Neural cell (in vitro differentiated cells): Measurements from ENCODE around the gene ZNF862. TPM values are rescaled to one million over a fixed set of nuclear protein-coding genes. Genes with fewer than 3 reads are reported as not detected.

Source experiments
- H2AFZ ChIP-seq: fragments of 200-600, 300-800 bp; sonication (generic), shearing (Covaris generic); 2 replicates; pipeline ENCODE4 v1.6.0; 2014; ENCODE audit warnings: low read depth, mild to moderate bottlenecking, antibody characterized with exemption, low read length, moderate library complexity
- H3F3A ChIP-seq: fragments of 200-600 bp; shearing (Covaris generic); 2 replicates; pipeline ENCODE4 v1.6.1; 2016; ENCODE audit warnings: mild to moderate bottlenecking, moderate library complexity, mixed read lengths, antibody characterized with exemption, low read length; ENCODE audit not compliant: insufficient read depth, poor library complexity, severe bottlenecking
- H3K27ac ChIP-seq: fragments of 200-600, 300-800 bp; sonication (generic), shearing (Covaris generic); 2 replicates; pipeline ENCODE4 v1.5.1; 2014; ENCODE audit warnings: mild to moderate bottlenecking, low read length, moderate library complexity
- H3K27me3 ChIP-seq: fragments of 300-800, 200-600 bp; sonication (generic), shearing (Covaris generic); 2 replicates; pipeline ENCODE4 v1.6.0; 2014; ENCODE audit warnings: mild to moderate bottlenecking, low read depth, low read length, moderate library complexity; ENCODE audit not compliant: insufficient read depth
- H3K36me3 ChIP-seq: fragments of 300-800, 200-600 bp; sonication (generic), shearing (Covaris generic); 2 replicates; pipeline ENCODE4 v1.5.1; 2014; ENCODE audit warnings: mild to moderate bottlenecking, antibody characterized with exemption, low read length, moderate library complexity; ENCODE audit not compliant: insufficient read depth
- H3K4me2 ChIP-seq: fragments of 300-800, 200-600 bp; sonication (generic), shearing (Covaris generic); 2 replicates; pipeline ENCODE4 v1.6.0; 2014; ENCODE audit warnings: mild to moderate bottlenecking, low read length
- H3K4me3 ChIP-seq: fragments of 300-800, 200-600 bp; sonication (generic), shearing (Covaris generic); 2 replicates; pipeline ENCODE4 v1.5.1; 2014; ENCODE audit warnings: mild to moderate bottlenecking, low read length, moderate library complexity
- H3K79me2 ChIP-seq: fragments of 200-600 bp; shearing (Covaris generic); replicated peaks from 2 replicates; pipeline ENCODE4 v1.6.0; 2014; ENCODE audit warnings: mild to moderate bottlenecking, low read length, moderate library complexity; ENCODE audit not compliant: insufficient read depth
- H3K9ac ChIP-seq: fragments of 300-800, 200-600 bp; sonication (generic), shearing (Covaris generic); 2 replicates; pipeline ENCODE4 v1.6.1; 2016; ENCODE audit warnings: mild to moderate bottlenecking, low read length, mixed read lengths
- H3K9me2 ChIP-seq: fragments of 200-600 bp; shearing (Covaris generic); 2 replicates; pipeline ENCODE4 v1.6.1; 2016; ENCODE audit warnings: mild to moderate bottlenecking, low read length, mixed read lengths; ENCODE audit not compliant: insufficient read depth
- H3K9me3 ChIP-seq: fragments of 200-600, 300-800 bp; sonication (generic), shearing (Covaris generic); 2 replicates; pipeline ENCODE4 v1.6.1; 2016; ENCODE audit warnings: mild to moderate bottlenecking, mixed run types, low read length, moderate library complexity, mixed read lengths
- H4K20me1 ChIP-seq: fragments of 200-600 bp; shearing (Covaris generic); 2 replicates; pipeline ENCODE4 v1.6.1; 2016; ENCODE audit warnings: mild to moderate bottlenecking, mixed run types; ENCODE audit not compliant: insufficient read depth
- EP300 ChIP-seq: fragments of 450-650 bp; conservative IDR thresholded peaks from 2 replicates; pipeline ENCODE4 v1.6.1; 2014; ENCODE audit warnings: antibody characterized with exemption, mild to moderate bottlenecking, moderate library complexity; ENCODE audit not compliant: poor library complexity, severe bottlenecking
- EZH2 ChIP-seq: fragments of 200-600, 300-800 bp; shearing (Covaris generic), sonication (generic); IDR thresholded peaks from 2 replicates; pipeline ENCODE4 v1.6.1; 2014; ENCODE audit warnings: antibody characterized with exemption, low read length, borderline replicate concordance, mild to moderate bottlenecking; ENCODE audit not compliant: insufficient read depth, poor library complexity, severe bottlenecking
- MXI1 ChIP-seq: fragments of 450-650 bp; conservative IDR thresholded peaks from 2 replicates; pipeline ENCODE4 v1.6.1; 2014; ENCODE audit warnings: antibody characterized with exemption, mild to moderate bottlenecking; ENCODE audit not compliant: poor library complexity, severe bottlenecking
- POLR2AphosphoS5 ChIP-seq: IDR thresholded peaks from 2 replicates; pipeline ENCODE4 v1.6.1; 2012
- RAD21 ChIP-seq: fragments of 450-650 bp; conservative IDR thresholded peaks from 2 replicates; pipeline ENCODE4 v1.6.1; 2014; ENCODE audit warnings: antibody characterized with exemption, mild to moderate bottlenecking, moderate library complexity
- SMC3 ChIP-seq: fragments of 450-650 bp; conservative IDR thresholded peaks from 2 replicates; pipeline ENCODE4 v1.6.1; 2014; ENCODE audit warnings: antibody characterized with exemption, mild to moderate bottlenecking, moderate library complexity; ENCODE audit not compliant: poor library complexity
- TAF1 ChIP-seq: IDR thresholded peaks from 2 replicates; pipeline ENCODE4 v1.6.1; 2012; ENCODE audit warnings: low read depth
- polyA plus RNA-seq: library from polyadenylated mRNA; depleted of rRNA; stranded (reverse); fragments of >200 nt; gene quantifications from 2 replicates; pipeline ENCODE4 v1.2.3, GENCODE V29; 2014
- TF ChIP-seq, protein P1 (sequence below): fragments of 450-650 bp; IDR thresholded peaks from 2 replicates; pipeline ENCODE4 v1.5.1; 2014; ENCODE audit warnings: antibody characterized with exemption, mild to moderate bottlenecking, moderate library complexity; ENCODE audit not compliant: poor library complexity, severe bottlenecking
- TF ChIP-seq, protein P2 (sequence below): IDR thresholded peaks from 2 replicates; pipeline ENCODE4 v1.6.1; 2012; ENCODE audit warnings: borderline replicate concordance

Gene ZNF862
- polyA plus RNA-seq, 1 donor from 2014 or later, result 19.0 TPM

DNA sequence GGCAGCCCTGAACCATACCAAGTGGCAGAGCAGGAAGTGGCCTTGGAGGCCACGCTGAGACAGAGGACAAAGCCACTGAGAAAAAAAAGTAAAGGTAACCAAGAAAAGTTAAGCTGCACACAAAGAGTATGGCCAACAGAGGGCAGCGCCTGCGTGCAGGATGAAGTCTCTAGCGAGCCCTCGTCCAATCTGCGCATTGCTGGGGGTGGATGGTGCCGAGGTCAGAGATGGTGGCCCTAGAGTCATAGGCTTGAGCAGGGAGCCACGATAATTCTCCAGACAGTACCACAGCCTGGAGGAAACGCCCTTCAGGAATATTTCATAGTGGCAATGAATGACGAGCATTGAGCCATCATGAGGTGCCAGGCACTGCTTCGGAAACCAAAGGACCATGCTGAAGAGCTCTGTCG lies 45.3 kb downstream of the ZNF862 start:
- Histone ChIP-seq H3K9me2 (no peaks in the 10 kb centered on the region), H3K9me3 (no peaks in the 10 kb centered on the region), H3K4me3 (no peak overlapping the region), H3K4me2 (no peak overlapping the region), H3K79me2 (no peaks in the 10 kb centered on the region), H3K36me3 (peaks cover 6% of the 10 kb centered on the region), H3K9ac (no peak overlapping the region), H3F3A (no peaks in the 10 kb centered on the region), H3K27me3 (no peaks in the 10 kb centered on the region), H2AFZ (no peak overlapping the region), H3K27ac (no peak overlapping the region), H4K20me1 (no peaks in the 10 kb centered on the region)
- no peak for TF ChIP-seq EZH2
- TF ChIP-seq, protein P1, sequence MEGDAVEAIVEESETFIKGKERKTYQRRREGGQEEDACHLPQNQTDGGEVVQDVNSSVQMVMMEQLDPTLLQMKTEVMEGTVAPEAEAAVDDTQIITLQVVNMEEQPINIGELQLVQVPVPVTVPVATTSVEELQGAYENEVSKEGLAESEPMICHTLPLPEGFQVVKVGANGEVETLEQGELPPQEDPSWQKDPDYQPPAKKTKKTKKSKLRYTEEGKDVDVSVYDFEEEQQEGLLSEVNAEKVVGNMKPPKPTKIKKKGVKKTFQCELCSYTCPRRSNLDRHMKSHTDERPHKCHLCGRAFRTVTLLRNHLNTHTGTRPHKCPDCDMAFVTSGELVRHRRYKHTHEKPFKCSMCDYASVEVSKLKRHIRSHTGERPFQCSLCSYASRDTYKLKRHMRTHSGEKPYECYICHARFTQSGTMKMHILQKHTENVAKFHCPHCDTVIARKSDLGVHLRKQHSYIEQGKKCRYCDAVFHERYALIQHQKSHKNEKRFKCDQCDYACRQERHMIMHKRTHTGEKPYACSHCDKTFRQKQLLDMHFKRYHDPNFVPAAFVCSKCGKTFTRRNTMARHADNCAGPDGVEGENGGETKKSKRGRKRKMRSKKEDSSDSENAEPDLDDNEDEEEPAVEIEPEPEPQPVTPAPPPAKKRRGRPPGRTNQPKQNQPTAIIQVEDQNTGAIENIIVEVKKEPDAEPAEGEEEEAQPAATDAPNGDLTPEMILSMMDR, result peak; percentile 89
- no peak for TF ChIP-seq MXI1
- TF ChIP-seq TAF1, result no peak
- TF ChIP-seq POLR2AphosphoS5, result no peak
- peak; percentile 93 for TF ChIP-seq RAD21
- peak; percentile 97 for TF ChIP-seq SMC3
- TF ChIP-seq, protein P2, sequence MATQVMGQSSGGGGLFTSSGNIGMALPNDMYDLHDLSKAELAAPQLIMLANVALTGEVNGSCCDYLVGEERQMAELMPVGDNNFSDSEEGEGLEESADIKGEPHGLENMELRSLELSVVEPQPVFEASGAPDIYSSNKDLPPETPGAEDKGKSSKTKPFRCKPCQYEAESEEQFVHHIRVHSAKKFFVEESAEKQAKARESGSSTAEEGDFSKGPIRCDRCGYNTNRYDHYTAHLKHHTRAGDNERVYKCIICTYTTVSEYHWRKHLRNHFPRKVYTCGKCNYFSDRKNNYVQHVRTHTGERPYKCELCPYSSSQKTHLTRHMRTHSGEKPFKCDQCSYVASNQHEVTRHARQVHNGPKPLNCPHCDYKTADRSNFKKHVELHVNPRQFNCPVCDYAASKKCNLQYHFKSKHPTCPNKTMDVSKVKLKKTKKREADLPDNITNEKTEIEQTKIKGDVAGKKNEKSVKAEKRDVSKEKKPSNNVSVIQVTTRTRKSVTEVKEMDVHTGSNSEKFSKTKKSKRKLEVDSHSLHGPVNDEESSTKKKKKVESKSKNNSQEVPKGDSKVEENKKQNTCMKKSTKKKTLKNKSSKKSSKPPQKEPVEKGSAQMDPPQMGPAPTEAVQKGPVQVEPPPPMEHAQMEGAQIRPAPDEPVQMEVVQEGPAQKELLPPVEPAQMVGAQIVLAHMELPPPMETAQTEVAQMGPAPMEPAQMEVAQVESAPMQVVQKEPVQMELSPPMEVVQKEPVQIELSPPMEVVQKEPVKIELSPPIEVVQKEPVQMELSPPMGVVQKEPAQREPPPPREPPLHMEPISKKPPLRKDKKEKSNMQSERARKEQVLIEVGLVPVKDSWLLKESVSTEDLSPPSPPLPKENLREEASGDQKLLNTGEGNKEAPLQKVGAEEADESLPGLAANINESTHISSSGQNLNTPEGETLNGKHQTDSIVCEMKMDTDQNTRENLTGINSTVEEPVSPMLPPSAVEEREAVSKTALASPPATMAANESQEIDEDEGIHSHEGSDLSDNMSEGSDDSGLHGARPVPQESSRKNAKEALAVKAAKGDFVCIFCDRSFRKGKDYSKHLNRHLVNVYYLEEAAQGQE, result no peak
- no peak for TF ChIP-seq EP300

DNA sequence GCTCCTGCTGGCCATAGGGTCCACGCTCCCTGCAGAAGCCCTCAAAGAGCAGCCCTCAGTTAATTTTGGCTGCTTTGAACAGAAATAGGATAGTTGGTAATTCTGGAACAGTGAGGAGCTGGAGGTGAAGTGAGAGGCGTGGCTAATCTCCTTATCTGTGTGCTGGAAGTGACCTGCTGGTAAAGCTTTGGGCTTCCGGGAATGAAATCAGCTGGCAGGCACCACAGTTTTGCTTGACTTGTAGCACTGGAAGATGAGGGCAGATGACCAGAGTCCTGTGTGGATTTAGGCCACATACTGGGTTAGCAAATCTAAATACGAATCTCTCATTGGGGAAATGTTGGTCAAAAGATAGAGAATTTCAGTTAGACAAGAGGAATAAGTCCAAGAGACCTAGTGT lies 45.8 kb downstream of the ZNF862 start:
- H3K36me3 ChIP-seq, result peaks cover 6% of the 10 kb centered on the region
- TF ChIP-seq, protein P2, result no peak
- TF ChIP-seq RAD21 (no peak), EP300 (no peak), TAF1 (no peak), POLR2AphosphoS5 (no peak), SMC3 (no peak), MXI1 (no peak), EZH2 (no peak)
- TF ChIP-seq, protein P1, result no peak
- no peak overlapping the region for H3K4me2 ChIP-seq
- no peak overlapping the region for H3K4me3 ChIP-seq
- H3K27ac ChIP-seq, result no peak overlapping the region
- no peaks in the 10 kb centered on the region for H3K79me2 ChIP-seq
- H3K27me3 ChIP-seq, result no peaks in the 10 kb centered on the region
- no peaks in the 10 kb centered on the region for H4K20me1 ChIP-seq
- H3K9me3 ChIP-seq, result no peaks in the 10 kb centered on the region
- no peak overlapping the region for H3K9ac ChIP-seq
- H3F3A ChIP-seq, result no peaks in the 10 kb centered on the region
- no peak overlapping the region for H2AFZ ChIP-seq
- no peaks in the 10 kb centered on the region for H3K9me2 ChIP-seq
